Fibroblast of lung (primary cell): ENCODE results near the gene MAGOHB. TPM values are rescaled to one million over a fixed set of nuclear protein-coding genes. Genes with fewer than 3 reads are reported as not detected.
A peak's percentile ranks its signal among the peaks of the same experiment; 100 is the strongest.

Experiments used
- DNase-seq, 2 donors: peaks; one replicate each; pipeline versions ENCODE4 v3.0.0 to v3.0.0-alpha.2; 2010; ENCODE audit warnings: low read depth in 2 of 2
- H2AFZ ChIP-seq: 2 replicates; pipeline ENCODE4 v1.5.1; 2012; ENCODE audit warnings: low read length, control low read depth, inconsistent platforms
- H3K27ac ChIP-seq: 2 replicates; pipeline ENCODE4 v1.5.1; 2011; ENCODE audit warnings: low read length, control low read depth; ENCODE audit not compliant: insufficient read depth
- H3K27me3 ChIP-seq: 2 replicates; pipeline ENCODE4 v1.5.1; 2011; ENCODE audit warnings: mild to moderate bottlenecking, low read length; ENCODE audit not compliant: control insufficient read depth, insufficient read depth
- H3K36me3 ChIP-seq: 2 replicates; pipeline ENCODE4 v1.5.1; 2011; ENCODE audit warnings: low read length; ENCODE audit not compliant: control insufficient read depth, insufficient read depth
- H3K4me1 ChIP-seq: 2 replicates; pipeline ENCODE4 v1.5.1; 2011; ENCODE audit warnings: low read length; ENCODE audit not compliant: control insufficient read depth, insufficient read depth; ENCODE audit errors: extremely low read depth
- H3K4me2 ChIP-seq: 2 replicates; pipeline ENCODE4 v1.5.1; 2011; ENCODE audit warnings: low read length, control low read depth; ENCODE audit not compliant: insufficient read depth; ENCODE audit errors: extremely low read depth
- H3K4me3 ChIP-seq, 4 experiments: fragments of 200-600 bp in 1 of 4; sonication (generic) in 1 of 4; replicated peaks in 1 of 4; 2 replicates each; pipeline ENCODE4 v1.5.1; 2011 to 2016; ENCODE audit warnings: low read length in 4 of 4, low read depth in 3 of 4, mild to moderate bottlenecking in 3 of 4, control low read depth in 2 of 4, inconsistent platforms in 1 of 4, mixed read lengths in 1 of 4; ENCODE audit not compliant: insufficient read depth in 1 of 4; ENCODE audit errors: control extremely low read depth in 1 of 4
- H3K79me2 ChIP-seq: 2 replicates; pipeline ENCODE4 v1.5.1; 2012; ENCODE audit warnings: mild to moderate bottlenecking, low read length, inconsistent platforms; ENCODE audit not compliant: control insufficient read depth, insufficient read depth
- H3K9ac ChIP-seq: 2 replicates; pipeline ENCODE4 v1.5.1; 2011; ENCODE audit warnings: mild to moderate bottlenecking, low read length, control low read depth; ENCODE audit not compliant: insufficient read depth
- H3K9me3 ChIP-seq: 2 replicates; pipeline ENCODE4 v1.5.1; 2012; ENCODE audit warnings: low read depth, low read length; ENCODE audit not compliant: control insufficient read depth, insufficient read depth
- H4K20me1 ChIP-seq: 2 replicates; pipeline ENCODE4 v1.5.1; 2011; ENCODE audit warnings: low read length; ENCODE audit not compliant: control insufficient read depth, insufficient read depth; ENCODE audit errors: extremely low read depth
- EZH2 ChIP-seq: IDR thresholded peaks from 2 replicates; pipeline ENCODE4 v1.5.1; 2012; ENCODE audit warnings: low read length, control low read depth, mild to moderate bottlenecking; ENCODE audit errors: missing control alignments
- polyA plus RNA-seq, 2 donors: library from polyadenylated mRNA; depleted of rRNA in 1 of 2; stranded (reverse) in 1 of 2; unstranded in 1 of 2; fragments of >200 nt; gene quantifications; 2 replicates each; pipeline ENCODE4 v1.2.1, GENCODE V29; 2011 to 2012; ENCODE audit warnings: missing spikeins in 1 of 2
- total RNA-seq: library from RNA; depleted of rRNA; stranded (reverse); fragments of >200 nt; gene quantifications from 2 replicates; pipeline ENCODE4 v1.2.1, GENCODE V29; 2014
- TF ChIP-seq, protein P1 (sequence below), 2 donors: IDR thresholded peaks in 1 of 2; conservative IDR thresholded peaks in 1 of 2; 1 replicate in 1 of 2; 2 replicates in 1 of 2; pipeline ENCODE4 v1.5.1; 2011 to 2012; ENCODE audit warnings: low read length in 2 of 2, control low read depth in 1 of 2, inconsistent platforms in 1 of 2, low read depth in 1 of 2, mild to moderate bottlenecking in 1 of 2

MAGOHB gene
- total and polyA plus RNA-seq, 2 donors (not counting 1 experiment from before 2014, with no cell fraction given): 21.1 to 29.8 TPM

DNA sequence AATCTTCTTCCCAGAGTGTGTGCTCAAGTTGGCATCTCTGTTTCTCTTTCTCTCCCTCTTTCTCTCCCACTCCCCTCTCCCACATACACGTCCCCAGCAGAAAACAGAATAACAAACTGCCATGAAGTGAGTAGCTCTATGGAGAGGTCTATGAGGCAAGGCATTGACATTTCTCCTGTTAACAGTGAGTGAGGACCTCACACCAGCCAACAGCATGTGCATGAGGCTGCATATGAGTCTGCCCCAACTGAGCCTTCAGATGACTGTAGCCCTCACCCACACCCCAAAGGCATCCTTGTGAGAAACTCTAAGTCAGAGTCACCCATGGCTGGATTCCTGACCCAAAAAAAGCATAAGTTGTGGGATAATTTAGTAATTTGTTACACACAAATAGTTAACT is 50.4 kb downstream of the MAGOHB start:
- H3K4me2 ChIP-seq: no peak overlapping the region
- H3K27ac ChIP-seq: no peak overlapping the region
- H3K9ac ChIP-seq: no peak overlapping the region
- no peak overlapping the region for H2AFZ ChIP-seq
- H3K79me2 ChIP-seq: no peaks in the 10 kb centered on the region
- no peaks in the 10 kb centered on the region for H3K36me3 ChIP-seq
- H4K20me1 ChIP-seq: no peaks in the 10 kb centered on the region
- H3K4me1 ChIP-seq: no peaks in the 10 kb centered on the region
- no peaks in the 10 kb centered on the region for H3K9me3 ChIP-seq
- H3K27me3 ChIP-seq: no peaks in the 10 kb centered on the region
- no peak for DNase-seq
- no peak overlapping the region for H3K4me3 ChIP-seq
- TF ChIP-seq, protein P1, sequence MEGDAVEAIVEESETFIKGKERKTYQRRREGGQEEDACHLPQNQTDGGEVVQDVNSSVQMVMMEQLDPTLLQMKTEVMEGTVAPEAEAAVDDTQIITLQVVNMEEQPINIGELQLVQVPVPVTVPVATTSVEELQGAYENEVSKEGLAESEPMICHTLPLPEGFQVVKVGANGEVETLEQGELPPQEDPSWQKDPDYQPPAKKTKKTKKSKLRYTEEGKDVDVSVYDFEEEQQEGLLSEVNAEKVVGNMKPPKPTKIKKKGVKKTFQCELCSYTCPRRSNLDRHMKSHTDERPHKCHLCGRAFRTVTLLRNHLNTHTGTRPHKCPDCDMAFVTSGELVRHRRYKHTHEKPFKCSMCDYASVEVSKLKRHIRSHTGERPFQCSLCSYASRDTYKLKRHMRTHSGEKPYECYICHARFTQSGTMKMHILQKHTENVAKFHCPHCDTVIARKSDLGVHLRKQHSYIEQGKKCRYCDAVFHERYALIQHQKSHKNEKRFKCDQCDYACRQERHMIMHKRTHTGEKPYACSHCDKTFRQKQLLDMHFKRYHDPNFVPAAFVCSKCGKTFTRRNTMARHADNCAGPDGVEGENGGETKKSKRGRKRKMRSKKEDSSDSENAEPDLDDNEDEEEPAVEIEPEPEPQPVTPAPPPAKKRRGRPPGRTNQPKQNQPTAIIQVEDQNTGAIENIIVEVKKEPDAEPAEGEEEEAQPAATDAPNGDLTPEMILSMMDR (conservative IDR thresholded peaks at IDR 0.05 in 1 of 2, IDR thresholded peaks at IDR 0.05 in 1 of 2; ENCODE audit: low read depth in 1 of 2, low read length in 2 of 2): no peak
- TF ChIP-seq EZH2: no peak

DNA sequence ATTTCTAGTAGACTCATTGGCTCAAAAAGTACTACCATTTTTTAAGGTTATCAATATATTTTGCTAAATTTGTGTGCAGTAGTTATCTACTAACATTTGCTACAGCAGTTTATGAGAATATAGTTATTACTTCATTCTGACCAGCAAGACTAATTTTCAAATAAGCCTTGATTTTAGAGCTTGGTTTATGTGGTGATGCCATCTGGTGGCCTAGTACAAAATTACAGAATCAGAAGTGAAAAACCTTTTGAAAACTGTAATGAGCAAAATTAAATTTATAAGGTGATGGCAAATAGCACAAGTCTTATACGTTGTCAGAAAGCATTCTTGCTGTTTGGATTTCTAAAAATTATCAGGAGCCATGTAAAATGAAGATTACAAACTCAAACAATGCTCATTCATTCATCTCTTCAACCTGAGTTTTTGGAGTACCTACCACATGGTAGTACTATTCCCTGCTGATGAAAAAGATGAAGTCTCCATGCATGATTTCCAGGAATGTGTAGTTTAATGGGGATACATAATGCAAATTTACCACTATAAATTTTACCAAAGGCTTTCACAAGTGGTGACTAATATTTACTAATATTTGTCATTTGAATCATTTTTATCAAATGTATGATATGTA is 51.0 kb downstream of the MAGOHB start:
- peak; percentile 14 to 73 for DNase-seq
- Histone ChIP-seq H3K27ac (no peak overlapping the region), H3K9ac (no peak overlapping the region), H3K27me3 (peaks cover 2% of the 10 kb centered on the region), H3K36me3 (no peaks in the 10 kb centered on the region), H3K79me2 (no peaks in the 10 kb centered on the region), H3K9me3 (no peaks in the 10 kb centered on the region), H3K4me2 (no peak overlapping the region), H2AFZ (no peak overlapping the region), H4K20me1 (no peaks in the 10 kb centered on the region), H3K4me3 (no peak overlapping the region), H3K4me1 (no peaks in the 10 kb centered on the region)
- TF ChIP-seq, protein P1 (conservative IDR thresholded peaks at IDR 0.05 in 1 of 2, IDR thresholded peaks at IDR 0.05 in 1 of 2; ENCODE audit: low read depth in 1 of 2, low read length in 2 of 2): peak; percentile 34 to 58
- no peak for TF ChIP-seq EZH2

DNA sequence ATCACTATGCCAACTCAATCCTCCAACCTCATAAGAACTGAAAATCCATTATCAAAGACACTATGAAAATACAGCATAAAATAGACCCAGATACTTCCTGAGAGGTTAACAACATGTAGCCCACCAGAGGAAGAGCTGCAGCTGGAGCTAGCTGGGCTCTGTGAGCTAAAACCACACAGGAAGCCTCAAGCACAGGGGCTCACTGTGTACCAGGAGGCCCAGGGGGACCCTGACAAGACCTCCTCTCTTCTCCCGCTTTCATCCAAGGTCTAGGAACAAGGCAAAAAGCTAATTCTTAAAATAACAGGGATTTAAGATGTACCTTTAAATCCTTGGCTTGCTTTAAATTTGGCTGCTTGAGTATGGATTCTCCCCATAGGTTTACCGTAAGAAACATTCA is 54.2 kb downstream of the MAGOHB start:
- H3K36me3 ChIP-seq: no peaks in the 10 kb centered on the region
- H3K4me2 ChIP-seq: no peak overlapping the region
- TF ChIP-seq, protein P1 (conservative IDR thresholded peaks at IDR 0.05 in 1 of 2, IDR thresholded peaks at IDR 0.05 in 1 of 2; ENCODE audit: low read depth in 1 of 2, low read length in 2 of 2): no peak
- no peak for TF ChIP-seq EZH2
- DNase-seq: no peak
- no peaks in the 10 kb centered on the region for H3K79me2 ChIP-seq
- H3K27ac ChIP-seq: no peak overlapping the region
- peaks cover 3% of the 10 kb centered on the region for H3K27me3 ChIP-seq
- no peaks in the 10 kb centered on the region for H3K9me3 ChIP-seq
- no peak overlapping the region for H3K9ac ChIP-seq
- H4K20me1 ChIP-seq: no peaks in the 10 kb centered on the region
- no peaks in the 10 kb centered on the region for H3K4me1 ChIP-seq
- H3K4me3 ChIP-seq: no peak overlapping the region
- H2AFZ ChIP-seq: no peak overlapping the region
